ENCODE data around the gene WNK2.

Gene WNK2

GRCh38 chr9:93187047-93187446 lies 3.1 kb downstream of the WNK2 start:
- H3K27ac Mint-ChIP-seq, result no peak overlapping the region
- H3K4me3 Mint-ChIP-seq, result no peak overlapping the region
- H3K9me3 Mint-ChIP-seq (ENCODE audit: low read depth), result no peaks in the 10 kb centered on the region
- H3K36me3 Mint-ChIP-seq, result no peaks in the 10 kb centered on the region
- H3K4me1 Mint-ChIP-seq (ENCODE audit: low read depth), result peaks cover 7% of the 10 kb centered on the region
- H3K27me3 Mint-ChIP-seq, result peaks cover 8% of the 10 kb centered on the region

- H3K9me3 Mint-ChIP-seq (ENCODE audit: low read depth), result no peaks in the 10 kb centered on the region
- H3K27me3 Mint-ChIP-seq, result peaks cover 7% of the 10 kb centered on the region
- H3K36me3 Mint-ChIP-seq, result no peaks in the 10 kb centered on the region
- H3K4me3 Mint-ChIP-seq, result no peak overlapping the region
- H3K27ac Mint-ChIP-seq, result no peak overlapping the region
- H3K4me1 Mint-ChIP-seq (ENCODE audit: low read depth), result peaks cover 7% of the 10 kb centered on the region
These were observed 3.6 kb downstream of the WNK2 start for GRCh38 chr9:93187574-93187973.

GRCh38 chr9:93188426-93189368 lies 4.8 kb downstream of the WNK2 start:
- Mint-ChIP-seq H3K27ac (no peak overlapping the region), H3K27me3 (no peaks in the 10 kb centered on the region), H3K4me1 (ENCODE audit: low read depth) (no peaks in the 10 kb centered on the region), H3K4me3 (no peak overlapping the region), H3K36me3 (no peaks in the 10 kb centered on the region), H3K9me3 (ENCODE audit: low read depth) (no peaks in the 10 kb centered on the region)

GRCh38 chr9:93189369-93190132 lies 5.6 kb downstream of the WNK2 start:
- H3K4me1 Mint-ChIP-seq (ENCODE audit: low read depth), result no peaks in the 10 kb centered on the region
- no peak overlapping the region for H3K4me3 Mint-ChIP-seq
- H3K9me3 Mint-ChIP-seq (ENCODE audit: low read depth), result no peaks in the 10 kb centered on the region
- H3K27me3 Mint-ChIP-seq, result no peaks in the 10 kb centered on the region
- no peak overlapping the region for H3K27ac Mint-ChIP-seq
- H3K36me3 Mint-ChIP-seq, result no peaks in the 10 kb centered on the region

GRCh38 chr9:93190133-93190525 lies 6.2 kb downstream of the WNK2 start:
- Mint-ChIP-seq H3K27me3 (no peaks in the 10 kb centered on the region), H3K36me3 (no peaks in the 10 kb centered on the region), H3K9me3 (ENCODE audit: low read depth) (no peaks in the 10 kb centered on the region), H3K4me3 (no peak overlapping the region), H3K27ac (no peak overlapping the region), H3K4me1 (ENCODE audit: low read depth) (no peaks in the 10 kb centered on the region)

- Mint-ChIP-seq H3K9me3 (ENCODE audit: low read depth) (no peaks in the 10 kb centered on the region), H3K4me1 (ENCODE audit: low read depth) (no peaks in the 10 kb centered on the region), H3K27ac (no peak overlapping the region)
These were observed 6.9 kb downstream of the WNK2 start for GRCh38 chr9:93190656-93191353.

GRCh38 chr9:93191354-93191660 lies 7.4 kb downstream of the WNK2 start:
- H3K4me1 Mint-ChIP-seq (ENCODE audit: low read depth), result no peaks in the 10 kb centered on the region
- no peak overlapping the region for H3K4me3 Mint-ChIP-seq
- no peaks in the 10 kb centered on the region for H3K27me3 Mint-ChIP-seq
- no peak overlapping the region for H3K27ac Mint-ChIP-seq
- no peaks in the 10 kb centered on the region for H3K36me3 Mint-ChIP-seq
- H3K9me3 Mint-ChIP-seq (ENCODE audit: low read depth), result no peaks in the 10 kb centered on the region

More at GRCh38 chr9:93190656-93191353, 6.9 kb downstream of the WNK2 start:
- H3K27me3 Mint-ChIP-seq, result no peaks in the 10 kb centered on the region
- no peak overlapping the region for H3K4me3 Mint-ChIP-seq
- no peaks in the 10 kb centered on the region for H3K36me3 Mint-ChIP-seq

GRCh38 chr9:93192721-93193387 lies 8.9 kb downstream of the WNK2 start:
- no peak overlapping the region for H3K4me3 Mint-ChIP-seq
- no peaks in the 10 kb centered on the region for H3K27me3 Mint-ChIP-seq
- no peaks in the 10 kb centered on the region for H3K9me3 Mint-ChIP-seq (ENCODE audit: low read depth)
- H3K4me1 Mint-ChIP-seq (ENCODE audit: low read depth), result no peaks in the 10 kb centered on the region
- no peak overlapping the region for H3K27ac Mint-ChIP-seq
- H3K36me3 Mint-ChIP-seq, result no peaks in the 10 kb centered on the region

GRCh38 chr9:93193388-93194220 lies 9.7 kb downstream of the WNK2 start:
- Mint-ChIP-seq H3K4me1 (ENCODE audit: low read depth) (no peaks in the 10 kb centered on the region), H3K27me3 (no peaks in the 10 kb centered on the region), H3K4me3 (no peak overlapping the region)

GRCh38 chr9:93194221-93194625 lies 10.3 kb downstream of the WNK2 start:
- no peaks in the 10 kb centered on the region for H3K27me3 Mint-ChIP-seq
- no peaks in the 10 kb centered on the region for H3K9me3 Mint-ChIP-seq (ENCODE audit: low read depth)
- H3K27ac Mint-ChIP-seq, result no peak overlapping the region
- no peaks in the 10 kb centered on the region for H3K36me3 Mint-ChIP-seq
- no peak overlapping the region for H3K4me3 Mint-ChIP-seq
- H3K4me1 Mint-ChIP-seq (ENCODE audit: low read depth), result no peaks in the 10 kb centered on the region

More at GRCh38 chr9:93193388-93194220, 9.7 kb downstream of the WNK2 start:
- no peaks in the 10 kb centered on the region for H3K36me3 Mint-ChIP-seq
- H3K27ac Mint-ChIP-seq, result no peak overlapping the region
- H3K9me3 Mint-ChIP-seq (ENCODE audit: low read depth), result no peaks in the 10 kb centered on the region

GRCh38 chr9:93194641-93195040 lies 10.7 kb downstream of the WNK2 start:
- Mint-ChIP-seq H3K27me3 (no peaks in the 10 kb centered on the region), H3K36me3 (no peaks in the 10 kb centered on the region), H3K27ac (no peak overlapping the region), H3K4me3 (no peak overlapping the region), H3K9me3 (ENCODE audit: low read depth) (no peaks in the 10 kb centered on the region), H3K4me1 (ENCODE audit: low read depth) (no peaks in the 10 kb centered on the region)

GRCh38 chr9:93196096-93197055 lies 12.4 kb downstream of the WNK2 start:
- H3K9me3 Mint-ChIP-seq (ENCODE audit: low read depth), result no peaks in the 10 kb centered on the region
- no peaks in the 10 kb centered on the region for H3K4me1 Mint-ChIP-seq (ENCODE audit: low read depth)
- H3K27ac Mint-ChIP-seq, result no peak overlapping the region
- no peak overlapping the region for H3K4me3 Mint-ChIP-seq
- no peaks in the 10 kb centered on the region for H3K27me3 Mint-ChIP-seq
- no peaks in the 10 kb centered on the region for H3K36me3 Mint-ChIP-seq

GRCh38 chr9:93197670-93198069 lies 13.7 kb downstream of the WNK2 start:
- Mint-ChIP-seq H3K27ac (no peak overlapping the region), H3K4me1 (ENCODE audit: low read depth) (no peaks in the 10 kb centered on the region), H3K27me3 (no peaks in the 10 kb centered on the region), H3K4me3 (no peak overlapping the region), H3K9me3 (ENCODE audit: low read depth) (no peaks in the 10 kb centered on the region), H3K36me3 (no peaks in the 10 kb centered on the region)

Measured in activated naive CD8-positive, alpha-beta T cell (primary cell).